Measurements from ENCODE around the gene HPGDS. TPM values are rescaled to one million over a fixed set of nuclear protein-coding genes. Genes with fewer than 3 reads are reported as not detected.

HPGDS gene
- total and polyA plus RNA-seq, 2 donors from 2014 or later, result 1.9 to 7.4 TPM

DNA sequence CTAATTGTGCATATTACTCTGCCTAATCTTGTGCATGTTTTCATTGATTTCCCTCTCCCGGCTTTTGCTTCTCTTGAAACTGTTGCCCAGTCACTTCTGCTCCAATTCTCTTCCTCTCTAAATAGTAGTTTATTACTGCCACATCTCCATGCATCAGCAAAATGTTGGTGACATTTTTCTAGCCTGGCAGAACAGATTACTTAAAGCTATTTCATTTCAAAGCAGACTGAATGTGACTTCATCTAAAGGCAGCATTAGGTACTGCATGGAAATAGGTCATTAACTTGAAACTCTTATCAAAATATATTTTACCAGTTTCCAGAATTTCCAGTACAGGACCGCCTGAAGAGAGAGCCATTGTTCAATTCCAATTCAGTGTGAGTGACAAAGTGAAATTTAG lies 52.4 kb downstream of the HPGDS start:
- no peaks in the 10 kb centered on the region for H3K36me3 ChIP-seq (ENCODE audit: control insufficient read depth in 2 of 3, insufficient read depth in 3 of 3, low read length in 3 of 3)
- no peaks in the 10 kb centered on the region for H3K27me3 ChIP-seq (ENCODE audit: control insufficient read depth, insufficient read depth, low read length)
- H3K27ac ChIP-seq (ENCODE audit: low read depth in 2 of 2, low read length in 2 of 2), result no peak overlapping the region
- no peak for DNase-seq
- FAIRE-seq, result no peak
- H3K9ac ChIP-seq (ENCODE audit: low read length in 3 of 3), result no peak overlapping the region
- no peak overlapping the region for H3K4me3 ChIP-seq (ENCODE audit: low read length in 3 of 3)
- intact Hi-C loops (cut with DNase I), result no loop called here
- H3K4me1 ChIP-seq (ENCODE audit: control insufficient read depth in 2 of 3, insufficient read depth in 2 of 3, low read depth in 1 of 3, low read length in 3 of 3), result no peaks in the 10 kb centered on the region
- H3K9me3 ChIP-seq (ENCODE audit: control insufficient read depth in 2 of 3, insufficient read depth in 1 of 3, low read length in 3 of 3), result no peaks in the 10 kb centered on the region
- no peak for TF ChIP-seq CTCF (IDR thresholded peaks at IDR 0.05; ENCODE audit: borderline replicate concordance, extremely low read depth, insufficient read depth)

DNA sequence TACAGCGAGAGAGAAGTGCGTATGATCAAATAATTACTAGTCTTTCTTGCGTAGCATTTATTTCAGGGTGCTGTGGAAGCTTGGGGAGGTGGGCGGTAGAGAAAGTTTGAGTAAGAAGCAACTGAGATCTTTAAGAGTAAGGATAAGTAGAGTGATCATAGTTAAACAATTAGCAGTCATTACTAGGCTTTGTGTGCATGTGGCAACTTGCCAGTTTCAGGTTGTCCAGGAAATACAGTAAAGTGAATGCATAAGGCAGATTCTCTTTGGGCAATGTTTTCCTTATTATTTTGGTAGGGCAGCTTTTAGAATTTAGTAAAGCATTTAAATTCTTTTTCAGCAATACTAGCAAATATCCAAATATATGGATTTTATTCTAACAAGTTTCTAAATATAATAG lies 57.0 kb downstream of the HPGDS start:
- FAIRE-seq, result no peak
- TF ChIP-seq CTCF (IDR thresholded peaks at IDR 0.05; ENCODE audit: borderline replicate concordance, extremely low read depth, insufficient read depth), result no peak
- DNase-seq, result peak in 1 of 5 donors; percentile 12
- no peak overlapping the region for H3K27ac ChIP-seq (ENCODE audit: low read depth in 2 of 2, low read length in 2 of 2)
- H3K9me3 ChIP-seq (ENCODE audit: control insufficient read depth in 2 of 3, insufficient read depth in 1 of 3, low read length in 3 of 3), result no peaks in the 10 kb centered on the region
- intact Hi-C loops (cut with DNase I), result no loop called here
- H3K27me3 ChIP-seq (ENCODE audit: control insufficient read depth, insufficient read depth, low read length), result no peaks in the 10 kb centered on the region
- H3K4me3 ChIP-seq (ENCODE audit: low read length in 3 of 3), result no peak overlapping the region
- no peak overlapping the region for H3K9ac ChIP-seq (ENCODE audit: low read length in 3 of 3)
- peaks cover 2 to 25% (median 10%) of the 10 kb centered on the region in 3 donors for H3K36me3 ChIP-seq (ENCODE audit: control insufficient read depth in 2 of 3, insufficient read depth in 3 of 3, low read length in 3 of 3)
- H3K4me1 ChIP-seq (ENCODE audit: control insufficient read depth in 2 of 3, insufficient read depth in 2 of 3, low read depth in 1 of 3, low read length in 3 of 3), result no peaks in the 10 kb centered on the region

- Histone ChIP-seq H3K27me3 (ENCODE audit: control insufficient read depth, insufficient read depth, low read length) (no peaks in the 10 kb centered on the region), H3K27ac (ENCODE audit: low read depth in 2 of 2, low read length in 2 of 2) (no peak overlapping the region), H3K36me3 (ENCODE audit: control insufficient read depth in 2 of 3, insufficient read depth in 3 of 3, low read length in 3 of 3) (peaks cover 2 to 27% (median 13%) of the 10 kb centered on the region in 3 donors), H3K4me1 (ENCODE audit: control insufficient read depth in 2 of 3, insufficient read depth in 2 of 3, low read depth in 1 of 3, low read length in 3 of 3) (no peaks in the 10 kb centered on the region), H3K9ac (ENCODE audit: low read length in 3 of 3) (no peak overlapping the region), H3K4me3 (ENCODE audit: low read length in 3 of 3) (no peak overlapping the region), H3K9me3 (ENCODE audit: control insufficient read depth in 2 of 3, insufficient read depth in 1 of 3, low read length in 3 of 3) (no peaks in the 10 kb centered on the region)
- DNase-seq (no peak), FAIRE-seq (peak; percentile 3)
- intact Hi-C loops (cut with DNase I), result no loop called here
- TF ChIP-seq CTCF (IDR thresholded peaks at IDR 0.05; ENCODE audit: borderline replicate concordance, extremely low read depth, insufficient read depth), result no peak
Observed at GRCh38 chr4:94284889-94285288, 57.7 kb downstream of the HPGDS start.

DNA sequence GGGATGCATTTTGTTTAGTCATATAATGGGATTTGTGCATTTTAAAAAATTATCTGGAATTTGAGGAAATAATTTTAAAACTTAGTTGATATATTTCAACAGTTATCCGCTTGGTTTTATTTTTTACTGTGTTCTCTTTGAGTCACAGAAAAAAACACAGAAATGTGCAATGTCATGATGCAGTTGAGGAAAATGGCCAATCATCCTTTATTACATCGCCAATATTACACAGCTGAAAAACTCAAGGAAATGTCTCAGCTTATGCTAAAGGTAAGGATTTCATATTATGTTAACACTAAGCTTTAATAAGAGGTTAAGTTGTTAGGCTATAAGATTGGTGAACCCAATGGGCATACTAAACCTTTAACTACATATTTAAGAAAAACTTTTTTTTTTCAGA lies 63.9 kb downstream of the HPGDS start:
- FAIRE-seq (no peak), DNase-seq (no peak)
- peaks cover 0 to 30% (median 17%) of the 10 kb centered on the region in 3 donors for H3K36me3 ChIP-seq (ENCODE audit: control insufficient read depth in 2 of 3, insufficient read depth in 3 of 3, low read length in 3 of 3)

More for the DNA sequence above, 63.9 kb downstream of the HPGDS start:
- Histone ChIP-seq H3K4me3 (ENCODE audit: low read length in 3 of 3) (no peak overlapping the region), H3K27ac (ENCODE audit: low read depth in 2 of 2, low read length in 2 of 2) (no peak overlapping the region), H3K4me1 (ENCODE audit: control insufficient read depth in 2 of 3, insufficient read depth in 2 of 3, low read depth in 1 of 3, low read length in 3 of 3) (no peaks in the 10 kb centered on the region), H3K9me3 (ENCODE audit: control insufficient read depth in 2 of 3, insufficient read depth in 1 of 3, low read length in 3 of 3) (no peaks in the 10 kb centered on the region), H3K9ac (ENCODE audit: low read length in 3 of 3) (no peak overlapping the region), H3K27me3 (ENCODE audit: control insufficient read depth, insufficient read depth, low read length) (no peaks in the 10 kb centered on the region)
- intact Hi-C loops (cut with DNase I), result no loop called here
- TF ChIP-seq CTCF (IDR thresholded peaks at IDR 0.05; ENCODE audit: borderline replicate concordance, extremely low read depth, insufficient read depth), result no peak
